NCI-H1694 treated with DMSO at 0.1 percent for 48 hours (cell line): ENCODE data around the gene SLC10A3.
A peak's percentile ranks its signal among the peaks of the same experiment; 100 is the strongest.
"Not testable (repeated sequence)": the region's sequence is repeated elsewhere in the genome, so short reads cannot be mapped to it uniquely, and the experiment has no call there.

ENCODE experiments used
- DNase-seq: peaks from one replicate; lab custom pipeline; 2025; lab: John Stamatoyannopoulos, UW

SLC10A3 gene

GRCh38 chrX:154509455-154509854, 19.0 kb upstream of the SLC10A3 start:
- DNase-seq = no peak

- no peak for DNase-seq
Observed at GRCh38 chrX:154508384-154508745, 17.9 kb upstream of the SLC10A3 start.

GRCh38 chrX:154507673-154508383, 17.4 kb upstream of the SLC10A3 start:
- DNase-seq = no peak

GRCh38 chrX:154506483-154507332, 16.3 kb upstream of the SLC10A3 start:
- DNase-seq = no peak

GRCh38 chrX:154505734-154506133, 15.3 kb upstream of the SLC10A3 start:
- DNase-seq = no peak

- DNase-seq = no peak
Observed at GRCh38 chrX:154502989-154503388, 12.6 kb upstream of the SLC10A3 start.

GRCh38 chrX:154502098-154502497, 11.7 kb upstream of the SLC10A3 start:
- no peak for DNase-seq

- DNase-seq = not testable (repeated sequence)
Observed at GRCh38 chrX:154501423-154501822, 11.0 kb upstream of the SLC10A3 start.

GRCh38 chrX:154496591-154497137, 6.2 kb upstream of the SLC10A3 start:
- not testable (repeated sequence) for DNase-seq

GRCh38 chrX:154495472-154495922, 5.1 kb upstream of the SLC10A3 start:
- no peak for DNase-seq

GRCh38 chrX:154494715-154495114, 4.3 kb upstream of the SLC10A3 start:
- DNase-seq = no peak

- DNase-seq = no peak
Observed at GRCh38 chrX:154490021-154490413, 412 bp downstream of the SLC10A3 start.

GRCh38 chrX:154489182-154489581, 1.2 kb downstream of the SLC10A3 start:
- no peak for DNase-seq

- no peak for DNase-seq
Observed at GRCh38 chrX:154488336-154489075, 1.9 kb downstream of the SLC10A3 start.

- DNase-seq = no peak
Observed at GRCh38 chrX:154487518-154488290, 2.7 kb downstream of the SLC10A3 start.

- peak; percentile 31 for DNase-seq
Observed at GRCh38 chrX:154486396-154487207, 3.8 kb downstream of the SLC10A3 start, which contains the start of gene UBL4A. Gene UBL4A (minus strand): TSS chrX:154486615. CDS start chrX:154486584, 31 bp downstream.

- DNase-seq = no peak
Observed at GRCh38 chrX:154486052-154486395, 4.4 kb downstream of the SLC10A3 start.

- DNase-seq = no peak
Observed at GRCh38 chrX:154485150-154486051, 5.0 kb downstream of the SLC10A3 start.
